ENCODE data around the gene PRR33.

DNA sequence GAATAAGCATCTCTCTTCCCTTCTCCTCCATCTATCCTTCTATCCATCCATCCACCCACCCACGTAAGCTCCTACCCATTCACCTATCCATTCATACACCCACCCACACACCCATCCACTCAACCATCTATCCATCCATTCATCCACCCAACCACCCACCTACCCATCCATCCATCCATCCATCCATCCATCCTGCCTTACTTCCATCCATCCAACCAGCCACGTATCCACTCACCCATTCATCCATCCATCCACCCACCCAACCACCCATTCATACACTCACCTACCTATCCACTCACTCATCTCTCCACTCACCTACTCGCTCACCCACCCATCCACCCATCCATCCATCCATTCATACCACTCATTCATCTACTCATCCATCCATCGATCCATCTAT is 41.0 kb upstream of the PRR33 start:
- TF ChIP-seq CTCF (IDR thresholded peaks at IDR 0.05; ENCODE audit: poor library complexity) (no peak), EZH2 (IDR thresholded peaks at IDR 0.05; ENCODE audit: borderline replicate concordance) (no peak)

Measured in hepatocyte (in vitro differentiated cells).